Stimulated activated naive CD4-positive, alpha-beta T cell treated with Interleukin-2 at 50 U/mL for 16 hours (primary cell): ENCODE measurements around the gene ASB6.
"Not testable (repeated sequence)": the region's sequence is repeated elsewhere in the genome, so short reads cannot be mapped to it uniquely, and the experiment has no call there.

Experiments
- DNase-seq: peaks from one replicate; lab custom pipeline; 2025; lab: John Stamatoyannopoulos, UW

The ASB6 gene

GRCh38 chr9:129640871-129641749, 841 bp downstream of the ASB6 start:
- no peak for DNase-seq

- DNase-seq = no peak
Measured at GRCh38 chr9:129640086-129640870, 1.7 kb downstream of the ASB6 start.

DNA sequence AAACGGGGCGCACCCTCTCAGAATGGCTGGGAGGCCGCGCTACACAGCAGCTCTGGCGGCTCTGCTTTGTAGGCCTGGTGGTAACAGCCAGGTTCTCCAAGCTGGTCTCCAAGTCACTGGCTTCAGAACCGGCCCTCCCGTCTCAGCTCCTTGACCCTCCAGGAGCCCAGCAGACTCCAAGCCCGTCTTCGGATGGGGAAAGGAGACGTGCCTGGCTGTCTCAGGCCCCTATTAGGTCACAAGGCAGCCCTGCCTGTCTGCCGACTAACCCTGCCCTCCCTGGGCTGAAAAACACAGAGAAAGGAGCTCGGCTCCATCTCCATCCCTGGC, 2.2 kb downstream of the ASB6 start:
- no peak for DNase-seq

GRCh38 chr9:129639034-129639630, 2.8 kb downstream of the ASB6 start:
- no peak for DNase-seq

GRCh38 chr9:129637673-129638439, 4.1 kb downstream of the ASB6 start:
- no peak for DNase-seq

DNA sequence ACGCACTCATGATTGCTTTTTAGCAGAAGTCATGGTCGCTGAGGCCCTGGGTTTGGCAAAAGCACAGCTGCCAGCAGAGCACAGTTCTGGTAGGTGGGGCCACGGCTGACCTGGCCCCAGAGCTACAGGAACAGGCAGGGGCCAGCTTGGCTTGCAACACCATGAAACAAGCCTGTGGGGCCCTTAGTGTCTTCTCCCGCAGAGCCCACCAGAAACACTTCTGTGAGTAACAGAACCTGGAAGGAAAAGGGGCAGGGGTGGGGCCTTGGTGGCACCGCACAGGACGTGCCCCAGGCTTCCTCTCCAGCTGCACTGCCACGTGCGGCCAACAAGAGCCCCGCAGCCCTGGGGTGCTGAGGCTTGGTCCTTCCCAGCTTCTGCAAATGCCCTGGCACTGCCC, 4.8 kb downstream of the ASB6 start:
- DNase-seq = no peak

DNA sequence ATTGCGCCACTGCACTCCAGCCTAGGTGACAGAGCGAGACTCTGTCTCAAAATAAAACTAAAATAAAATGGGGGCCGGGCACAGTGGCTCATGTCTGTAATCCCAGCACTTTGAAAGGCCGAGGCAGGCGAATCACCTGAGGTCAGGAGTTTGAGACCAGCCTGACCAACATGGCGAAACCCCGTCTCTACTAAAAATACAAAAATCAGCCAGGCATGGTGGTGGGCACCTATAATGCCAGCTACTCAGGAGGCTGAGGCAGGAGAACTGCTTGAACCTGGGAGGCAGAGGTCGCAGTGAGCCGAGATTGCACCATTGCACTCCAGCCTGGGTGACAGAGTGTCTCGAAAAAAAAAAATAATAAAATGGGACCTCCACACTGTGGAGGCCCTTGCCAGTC, 5.6 kb downstream of the ASB6 start:
- not testable (repeated sequence) for DNase-seq

DNA sequence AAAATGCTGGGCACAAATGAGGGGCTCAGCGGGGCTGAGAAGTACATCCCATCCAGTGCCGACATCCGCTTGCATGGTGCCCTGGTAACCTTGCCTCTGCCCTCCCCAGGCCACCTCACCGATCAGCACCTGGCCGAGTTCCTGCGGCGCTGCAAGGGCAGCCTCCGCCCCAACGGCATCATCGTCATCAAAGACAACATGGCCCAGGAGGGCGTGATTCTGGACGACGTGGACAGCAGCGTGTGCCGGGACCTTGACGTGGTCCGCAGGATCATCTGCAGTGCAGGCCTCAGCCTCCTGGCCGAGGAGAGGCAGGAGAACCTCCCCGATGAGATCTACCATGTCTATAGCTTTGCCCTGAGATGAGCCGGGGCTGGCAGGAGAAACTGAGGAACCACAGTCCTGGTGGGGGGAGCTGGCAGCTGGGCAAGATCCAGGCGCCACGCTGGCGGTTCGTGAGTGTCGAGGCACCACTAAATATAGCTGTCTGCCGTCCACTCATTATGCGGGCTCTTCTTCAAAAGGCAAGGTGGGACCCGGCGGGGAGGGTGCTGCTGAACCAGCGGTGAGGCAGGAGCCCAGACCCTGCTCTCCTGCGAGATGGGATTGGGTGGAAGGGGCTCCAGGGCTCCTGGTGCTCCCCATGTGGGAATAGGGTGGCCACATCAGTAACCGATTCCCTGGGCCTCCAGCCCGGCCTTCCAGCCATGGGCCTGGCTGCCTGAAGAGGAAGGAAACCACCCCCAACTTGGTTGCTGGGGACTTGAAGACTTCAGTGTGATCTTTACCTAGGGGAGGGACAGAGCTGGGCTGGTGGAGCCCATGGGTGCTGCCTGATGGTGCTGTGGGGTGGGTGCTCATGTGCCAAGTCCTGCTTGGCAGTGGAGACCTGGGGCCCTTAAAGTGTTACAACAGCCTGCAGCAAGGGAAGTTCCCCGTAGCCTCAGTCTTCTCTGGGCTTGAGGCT, 6.6 kb downstream of the ASB6 start:
- DNase-seq = no peak

DNA sequence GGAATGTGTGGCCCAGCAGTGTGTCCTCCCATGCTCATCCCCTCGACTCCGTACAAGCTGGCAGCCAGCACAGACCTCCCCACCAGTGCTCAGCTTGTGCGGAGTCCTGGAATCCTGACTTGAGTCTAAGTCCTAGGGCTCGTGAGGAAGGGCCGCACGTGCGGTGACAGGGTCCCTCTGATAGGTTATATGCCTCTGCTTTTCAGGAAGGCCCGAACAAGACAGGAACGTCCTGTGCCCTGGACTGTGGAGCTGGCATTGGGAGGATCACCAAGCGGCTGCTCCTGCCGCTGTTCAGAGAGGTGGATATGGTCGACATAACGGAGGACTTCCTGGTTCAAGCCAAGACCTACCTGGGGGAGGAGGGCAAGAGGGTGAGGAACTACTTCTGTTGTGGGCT, 8.1 kb downstream of the ASB6 start:
- no peak for DNase-seq

GRCh38 chr9:129633207-129633606, 8.7 kb downstream of the ASB6 start:
- no peak for DNase-seq

GRCh38 chr9:129632460-129632859, 9.5 kb downstream of the ASB6 start:
- DNase-seq = no peak

DNA sequence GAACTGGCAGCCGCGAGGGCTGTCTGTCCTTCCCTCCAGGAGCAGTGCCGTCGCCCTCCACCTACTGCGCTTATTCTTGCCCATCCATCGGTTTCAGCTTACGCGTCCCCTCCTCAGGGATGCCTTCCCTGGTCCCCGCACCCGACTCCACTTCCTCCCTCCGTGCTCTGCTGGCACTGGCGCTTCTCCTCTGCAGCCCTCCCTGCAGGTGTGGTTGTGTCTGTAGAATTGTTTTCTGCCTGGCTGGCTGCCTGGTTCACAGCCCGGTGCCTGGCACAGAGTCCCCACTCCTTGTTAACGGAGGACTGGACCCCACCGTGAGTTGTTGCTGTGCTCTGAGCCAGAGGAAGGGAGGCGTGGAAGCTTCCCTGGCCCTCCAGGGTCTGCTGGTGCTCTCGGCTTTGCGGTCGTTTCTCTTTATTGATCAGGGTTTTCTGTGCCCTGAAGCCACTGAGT, 10.2 kb downstream of the ASB6 start:
- DNase-seq = no peak

DNA sequence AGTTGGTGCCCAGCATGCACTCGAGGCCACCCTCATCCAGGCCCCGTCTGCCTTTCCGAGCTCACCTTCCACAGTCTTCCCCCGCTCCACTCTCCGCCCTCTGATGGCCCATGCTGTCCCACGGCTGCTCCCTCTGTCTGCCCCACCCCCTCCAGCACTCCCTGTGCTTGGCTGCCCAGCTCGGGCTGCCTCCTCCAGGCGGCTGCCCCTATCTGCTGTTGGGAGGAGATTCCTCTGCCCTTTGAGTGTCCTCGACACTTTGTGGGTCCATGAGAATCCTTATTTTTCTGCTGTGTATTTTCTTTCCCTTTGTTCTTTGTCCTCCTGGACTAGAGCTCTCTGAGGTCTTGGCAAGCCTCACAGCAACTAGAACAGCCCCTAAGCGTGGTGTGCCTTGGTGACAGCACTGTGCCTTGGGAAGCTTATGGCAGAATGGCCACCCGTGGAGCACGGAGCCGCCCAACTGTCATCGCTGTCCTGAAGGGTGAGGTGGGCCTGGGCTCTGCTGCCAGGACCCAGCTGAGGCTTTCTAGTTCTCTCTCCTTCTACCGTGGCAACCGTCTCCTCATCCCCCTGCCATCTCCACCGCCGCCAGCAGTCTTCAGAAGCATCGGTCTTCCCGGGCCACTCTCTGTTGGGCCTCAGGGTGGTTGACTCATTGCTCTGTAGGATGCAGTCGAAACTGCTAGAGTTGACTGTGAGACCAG, 10.8 kb downstream of the ASB6 start:
- no peak for DNase-seq

- DNase-seq = no peak
Measured at GRCh38 chr9:129629251-129629820, 12.6 kb downstream of the ASB6 start.

DNA sequence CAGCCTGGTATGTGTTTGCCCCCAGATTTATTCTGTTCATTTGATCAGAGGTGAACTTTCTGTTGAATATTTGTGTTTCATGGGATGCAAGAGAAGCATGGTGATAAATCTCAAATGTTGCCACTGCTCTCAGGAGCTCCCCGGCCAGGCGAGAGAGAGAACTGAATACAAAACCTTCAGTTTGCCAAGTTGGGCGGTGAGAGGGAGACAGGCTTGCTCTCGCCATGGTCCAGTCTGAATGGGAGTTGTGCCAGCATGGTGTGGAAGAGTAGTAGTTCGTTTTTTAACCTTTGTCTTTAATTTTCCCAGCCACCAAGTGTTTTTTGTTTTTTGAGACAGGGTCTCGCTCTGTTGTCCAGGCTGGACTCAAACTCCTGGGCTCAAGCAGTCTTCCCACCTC, 13.2 kb downstream of the ASB6 start:
- DNase-seq = no peak

DNA sequence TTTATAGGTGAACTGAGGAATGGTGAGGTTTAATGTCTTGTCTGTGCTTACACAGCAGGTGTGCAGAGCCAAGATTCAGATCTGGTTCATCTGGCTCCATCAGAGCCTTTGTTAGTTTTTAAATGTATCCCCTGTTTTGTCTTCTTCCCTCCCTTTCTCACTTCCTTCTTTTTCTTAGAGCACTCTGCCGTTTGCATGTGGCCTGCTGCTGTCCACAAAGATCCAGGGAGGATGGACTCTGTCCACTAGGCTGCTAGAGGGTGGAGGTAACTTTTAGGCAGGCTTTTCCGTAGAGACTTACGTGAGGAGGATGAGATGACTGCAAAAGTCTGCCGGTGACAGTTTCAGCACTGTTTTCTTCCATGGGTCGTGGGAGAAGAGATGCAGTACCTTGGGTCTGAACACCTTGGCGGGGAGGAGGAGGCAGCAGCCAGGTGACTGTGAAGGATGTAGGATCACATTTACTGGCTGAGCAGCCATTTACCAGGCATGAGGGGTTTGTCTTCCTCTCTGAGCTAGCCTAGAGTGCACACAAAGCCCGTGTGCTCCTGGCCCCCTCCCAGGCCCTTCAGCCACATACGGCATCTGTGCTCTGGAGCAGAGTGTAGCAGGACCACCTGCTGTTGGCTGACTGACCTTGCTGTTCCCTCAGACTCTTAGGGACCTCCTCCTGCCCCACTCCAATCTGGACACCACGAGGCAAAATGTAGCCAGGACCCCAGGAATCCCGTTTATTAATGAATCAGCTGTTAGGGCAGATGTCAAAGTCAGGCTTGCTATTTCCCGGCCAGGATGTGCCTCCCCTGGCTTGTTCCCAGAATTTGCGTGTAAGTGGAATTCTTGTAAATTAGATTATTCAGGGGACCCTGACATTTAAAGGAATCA, 14.2 kb downstream of the ASB6 start:
- DNase-seq = no peak

- DNase-seq = peak; percentile 35
Measured at GRCh38 chr9:129626625-129627284, 15.2 kb downstream of the ASB6 start.

GRCh38 chr9:129626079-129626624, 15.8 kb downstream of the ASB6 start, which contains the start of gene NTMT1:
NTMT1 (plus strand) TSS chr9:129626163; CDS start chr9:129632704, 6,541 bp downstream.
- peak; percentile 79 for DNase-seq
